ENCODE results near the gene PIGZ. TPM values are rescaled to one million over a fixed set of nuclear protein-coding genes. Genes with fewer than 3 reads are reported as not detected.

PIGZ gene
- polyA plus RNA-seq, 1 donor: 1.6 TPM

DNA sequence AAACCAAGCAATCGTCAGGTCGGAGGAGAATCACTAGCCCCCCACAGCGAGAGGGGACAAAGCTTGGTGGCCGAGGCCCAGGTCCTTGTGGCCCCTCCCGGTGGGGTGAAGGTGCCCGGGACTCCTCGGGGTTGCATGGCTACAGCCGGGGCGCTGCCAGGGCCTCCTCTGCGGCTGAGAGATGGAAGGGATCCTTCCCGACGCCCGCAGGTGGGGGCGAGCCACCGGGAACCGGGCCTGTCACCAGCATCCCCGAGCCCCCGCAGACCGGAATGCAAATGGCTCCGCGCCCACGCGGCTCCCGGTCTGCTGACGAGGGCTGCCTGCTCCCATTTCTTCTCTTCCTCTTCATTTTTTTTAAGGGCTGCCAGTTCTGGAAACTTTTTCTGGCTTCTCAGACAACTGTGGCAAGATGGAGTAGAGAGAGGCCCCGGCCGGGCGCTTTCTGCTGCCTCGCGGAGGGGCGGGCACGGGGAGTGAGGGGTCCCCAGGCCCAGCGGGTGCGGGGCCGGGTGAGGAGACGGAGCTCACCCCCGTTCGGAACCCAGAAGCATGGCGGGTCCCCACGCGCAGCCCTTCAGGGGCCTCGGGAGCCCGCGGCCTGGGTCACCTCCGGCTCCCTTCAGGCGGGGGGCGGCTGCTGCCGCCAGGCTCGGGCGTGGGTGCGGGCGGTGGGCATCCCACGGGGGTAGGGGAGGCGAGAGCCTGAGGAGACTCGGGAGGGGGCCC is 33.5 kb upstream of the PIGZ start:
- DNase-seq: no peak

DNA sequence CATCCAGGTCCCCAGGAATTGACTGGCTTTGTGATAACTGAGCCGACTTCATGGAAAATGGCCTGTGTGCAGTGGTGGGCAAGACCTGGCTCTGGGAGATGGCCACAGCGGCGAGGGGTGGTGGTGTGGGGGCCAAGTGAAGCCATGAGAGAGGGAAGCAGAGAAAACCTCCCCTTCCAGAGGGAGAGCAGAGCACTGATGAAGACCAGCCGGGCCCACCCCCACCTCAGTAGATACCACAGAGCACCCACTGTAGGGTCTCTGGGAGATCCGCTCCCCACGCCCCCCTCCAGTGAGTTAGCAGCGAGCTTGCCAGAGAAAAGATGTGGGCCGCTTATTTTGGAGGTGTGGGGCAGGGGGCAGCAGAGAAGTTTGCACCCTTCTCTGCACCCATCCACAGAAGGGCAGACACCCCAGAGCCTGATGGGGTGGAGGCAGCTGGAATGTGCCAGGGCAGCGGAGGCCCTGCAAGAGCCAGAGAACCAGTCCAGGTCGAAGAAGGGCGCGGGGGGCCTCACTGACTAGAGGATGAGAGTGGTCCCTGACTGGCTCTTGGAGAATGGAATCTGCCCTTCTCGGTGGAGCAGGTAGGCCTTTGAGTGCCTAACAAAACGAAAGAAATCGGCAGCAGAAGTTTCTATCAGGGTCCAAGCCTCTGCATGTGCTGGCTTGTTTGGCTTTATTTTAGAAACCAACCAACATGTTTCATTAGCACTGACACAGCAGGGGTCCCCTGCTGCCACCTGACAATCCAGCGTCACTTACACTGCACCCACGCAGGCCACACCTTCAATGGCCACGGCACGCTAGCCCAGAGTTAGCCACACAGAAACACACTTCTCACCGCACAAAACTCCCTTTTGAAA is 32.7 kb upstream of the PIGZ start:
- DNase-seq: no peak

DNA sequence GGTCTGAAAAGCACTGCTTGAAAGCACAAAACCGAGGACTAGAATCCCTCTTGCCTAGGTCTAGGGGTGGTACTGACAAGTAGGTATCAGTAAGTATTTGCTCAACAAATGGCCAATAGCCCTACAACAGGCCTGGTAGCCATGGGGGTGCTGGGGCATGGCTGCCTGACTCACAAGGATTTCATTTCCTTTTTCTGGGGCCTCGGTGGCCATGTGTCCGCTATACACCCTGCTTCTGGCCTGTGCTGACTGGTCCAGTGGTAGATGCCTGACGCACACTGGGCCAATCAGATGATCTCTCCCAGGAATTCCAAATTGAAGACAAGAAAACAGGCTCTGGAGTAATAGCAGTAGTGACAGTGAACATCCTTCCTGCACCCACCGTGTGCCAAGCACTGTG is 31.6 kb upstream of the PIGZ start:
- no peak for DNase-seq

DNA sequence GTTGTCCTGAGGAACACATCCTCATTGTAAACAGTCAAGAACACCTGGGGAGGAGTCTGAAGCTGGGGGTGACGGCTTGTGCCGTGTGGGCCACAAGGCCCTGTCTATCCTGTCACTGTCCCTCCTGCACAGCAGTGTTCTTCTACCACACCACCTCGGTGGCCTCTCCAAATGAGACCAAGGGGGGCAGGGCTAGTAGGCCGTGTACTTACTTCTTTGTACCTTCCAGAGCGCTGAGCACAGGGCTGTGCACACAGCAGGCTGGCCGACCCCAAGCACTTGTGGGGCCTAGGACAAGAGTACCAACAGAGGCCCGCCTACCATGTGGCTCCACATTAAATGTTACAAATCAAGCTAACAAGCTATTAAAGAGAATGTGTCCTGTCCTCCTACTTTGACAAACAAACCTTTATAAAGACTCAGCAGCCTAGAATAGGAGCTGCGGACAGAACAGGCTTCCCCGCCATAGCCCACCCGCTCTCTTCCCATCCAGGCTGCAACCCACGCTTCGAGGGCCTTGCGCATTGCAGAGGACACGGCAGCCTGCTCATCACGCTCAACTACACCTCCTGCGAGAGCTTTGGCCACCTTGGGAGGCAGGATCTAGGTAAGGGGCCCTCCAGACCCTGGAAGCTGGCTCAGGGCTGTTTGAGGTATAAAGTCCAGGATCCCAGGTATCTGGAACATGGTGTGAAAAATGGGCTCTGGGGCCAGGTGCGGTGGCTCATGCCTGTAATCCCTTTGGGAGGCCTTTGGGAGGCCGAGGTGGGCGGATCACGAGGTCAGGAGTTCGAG is 30.5 kb upstream of the PIGZ start:
- no peak for DNase-seq

DNA sequence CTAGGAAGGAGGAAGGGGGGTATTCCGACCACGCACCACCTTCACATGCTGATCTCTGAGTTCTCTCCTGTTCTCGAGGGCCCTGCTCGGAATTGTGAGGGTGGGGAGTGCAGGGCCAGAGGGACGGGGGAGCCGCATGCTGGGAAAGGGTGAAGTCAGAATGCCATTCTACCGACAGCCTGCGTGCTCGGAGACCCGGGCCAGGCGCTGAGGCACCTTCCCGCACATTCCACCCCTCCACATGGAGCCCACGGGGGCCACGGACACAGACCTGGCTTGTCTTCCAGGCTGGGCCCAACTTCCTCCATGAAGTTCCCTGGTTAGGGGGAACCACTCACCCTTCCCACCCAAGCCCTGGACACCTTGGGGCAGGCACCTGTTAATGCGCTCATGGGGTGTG is 28.7 kb upstream of the PIGZ start:
- DNase-seq: no peak

DNA sequence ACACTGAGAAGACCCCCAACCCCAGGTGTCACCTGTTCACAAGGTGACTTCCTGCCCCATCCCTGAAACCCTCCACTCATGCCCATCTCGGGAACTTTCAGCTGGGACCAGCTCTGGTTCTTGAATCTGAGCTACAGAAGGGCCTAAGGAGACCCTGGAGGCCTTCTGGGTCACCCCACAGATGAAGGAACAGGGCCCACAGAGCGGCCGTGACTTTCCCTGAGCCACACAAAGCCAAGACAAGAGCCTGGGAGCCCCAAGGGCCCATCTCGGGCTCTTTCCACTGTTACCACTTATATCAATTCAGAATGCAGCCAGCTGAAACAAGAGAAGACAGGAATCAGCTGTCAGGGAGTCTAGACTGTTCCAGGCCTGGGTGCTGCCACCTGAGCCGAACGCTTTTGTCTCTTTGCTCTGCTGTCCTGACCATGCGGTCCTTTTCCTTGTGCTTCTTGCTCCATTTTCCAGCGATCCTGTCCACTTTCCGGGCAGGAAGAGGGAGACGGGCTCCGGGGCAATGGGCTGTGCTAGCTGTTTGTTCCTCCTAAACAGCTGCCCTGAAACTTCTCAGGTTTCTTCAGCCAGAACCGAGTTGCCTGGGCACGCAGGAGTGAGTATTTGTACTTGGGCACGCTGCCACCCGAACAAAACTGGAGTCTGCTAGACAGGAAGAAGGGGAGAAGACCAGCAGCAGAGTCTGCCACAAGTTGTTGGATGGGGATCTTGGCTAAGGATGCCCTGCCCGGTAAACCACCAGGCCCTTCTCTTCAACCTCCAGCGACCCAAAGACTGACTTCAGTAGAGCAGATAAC is 28.0 kb upstream of the PIGZ start:
- DNase-seq: no peak

DNA sequence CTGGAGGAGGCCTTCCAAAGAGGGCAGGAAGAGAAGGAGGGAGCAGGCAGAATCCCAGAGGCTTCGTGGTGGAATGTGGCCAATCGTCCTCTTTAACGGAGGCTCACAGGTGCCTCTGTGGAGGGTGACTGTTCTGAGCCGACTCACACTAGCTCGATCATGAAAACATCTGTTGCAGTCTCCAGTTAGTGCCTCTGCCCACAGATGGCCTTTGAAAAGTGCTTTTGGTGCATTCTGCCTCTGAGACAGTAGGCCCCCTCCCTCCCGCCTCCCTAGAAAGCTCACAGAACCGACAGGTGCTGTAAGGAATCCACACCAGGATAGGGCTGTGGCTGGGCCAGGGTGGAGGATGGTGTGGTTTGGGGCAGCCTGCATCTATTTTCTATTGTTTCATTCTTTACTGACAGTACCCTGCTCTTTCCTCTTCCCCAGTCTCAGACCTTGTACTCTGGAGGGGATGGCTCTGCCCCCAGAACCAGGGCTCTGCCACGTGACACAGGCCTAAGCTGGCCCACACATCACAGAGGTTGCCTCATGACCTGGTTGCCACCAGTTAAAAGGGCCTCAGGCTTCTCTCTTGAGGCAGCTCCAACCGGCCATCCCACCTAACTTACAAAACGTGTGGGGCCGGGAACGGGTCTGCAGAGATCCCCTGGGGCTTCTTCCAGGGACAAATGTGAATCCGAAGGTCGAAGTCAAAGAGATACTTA is 27.2 kb upstream of the PIGZ start:
- no peak for DNase-seq

DNA sequence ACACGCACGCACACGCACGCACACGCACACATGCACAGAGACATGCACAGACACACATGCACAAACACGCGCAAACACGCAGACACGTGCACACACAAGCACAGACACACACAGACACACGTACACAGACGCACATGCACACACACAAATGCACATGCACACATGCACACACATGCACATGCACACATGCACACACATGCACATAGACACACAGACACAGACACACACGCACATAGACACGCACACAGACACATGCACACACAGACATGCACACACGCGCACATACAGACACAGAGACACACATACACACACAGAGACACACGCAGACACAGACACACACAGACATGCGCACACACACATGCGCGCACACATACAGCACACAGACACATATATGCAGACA is 26.4 kb upstream of the PIGZ start:
- no peak for DNase-seq

DNA sequence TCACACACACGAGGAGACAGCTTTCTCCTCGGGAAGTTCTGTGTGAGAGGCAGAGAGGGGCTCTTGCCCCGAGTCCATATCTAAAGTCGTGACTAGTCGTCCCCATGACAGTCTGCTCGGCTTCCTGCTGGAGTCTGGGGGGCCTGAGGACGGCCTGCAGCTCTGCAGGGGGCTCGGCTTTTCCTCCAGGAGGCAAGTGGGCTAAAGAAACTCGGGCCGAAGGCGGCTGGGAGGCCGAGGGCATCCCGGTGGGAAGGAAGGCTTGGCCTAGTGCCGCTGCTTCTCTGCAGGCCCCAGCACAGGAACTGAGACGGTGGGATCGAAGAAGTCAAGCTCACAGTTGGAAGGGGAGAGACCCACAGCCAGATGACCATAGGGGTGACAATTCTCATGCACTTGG is 25.4 kb upstream of the PIGZ start:
- no peak for DNase-seq

DNA sequence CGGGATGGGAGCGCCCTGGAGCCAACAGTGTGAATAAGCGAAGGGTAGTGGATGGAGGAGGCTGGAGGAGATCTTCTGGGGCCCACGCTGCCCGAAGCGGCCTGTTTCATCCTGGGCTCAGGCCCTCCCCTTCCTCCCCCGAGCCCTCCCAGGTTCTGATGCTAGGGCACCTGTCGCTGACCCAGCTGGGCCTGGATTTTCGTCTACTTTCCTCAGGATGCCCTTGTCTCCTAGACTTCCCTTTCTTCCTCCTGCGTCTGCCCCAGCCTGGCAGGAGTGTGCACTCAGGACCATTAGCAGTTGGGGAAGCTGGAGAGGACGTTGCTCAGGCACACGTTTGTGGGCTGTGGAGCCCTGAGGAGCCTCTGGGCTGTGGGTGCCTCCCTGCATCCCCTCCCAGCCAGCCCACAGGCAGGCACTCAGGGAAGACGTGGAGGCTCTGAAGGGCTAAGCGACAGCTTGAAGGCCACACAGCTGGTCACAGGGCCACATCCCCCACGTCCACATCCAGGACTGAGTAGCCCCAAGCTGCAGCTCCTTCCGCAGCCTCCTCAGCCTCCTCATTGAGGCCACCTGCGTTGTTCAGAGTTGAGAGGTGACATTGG is 23.9 kb upstream of the PIGZ start:
- no peak for DNase-seq

DNA sequence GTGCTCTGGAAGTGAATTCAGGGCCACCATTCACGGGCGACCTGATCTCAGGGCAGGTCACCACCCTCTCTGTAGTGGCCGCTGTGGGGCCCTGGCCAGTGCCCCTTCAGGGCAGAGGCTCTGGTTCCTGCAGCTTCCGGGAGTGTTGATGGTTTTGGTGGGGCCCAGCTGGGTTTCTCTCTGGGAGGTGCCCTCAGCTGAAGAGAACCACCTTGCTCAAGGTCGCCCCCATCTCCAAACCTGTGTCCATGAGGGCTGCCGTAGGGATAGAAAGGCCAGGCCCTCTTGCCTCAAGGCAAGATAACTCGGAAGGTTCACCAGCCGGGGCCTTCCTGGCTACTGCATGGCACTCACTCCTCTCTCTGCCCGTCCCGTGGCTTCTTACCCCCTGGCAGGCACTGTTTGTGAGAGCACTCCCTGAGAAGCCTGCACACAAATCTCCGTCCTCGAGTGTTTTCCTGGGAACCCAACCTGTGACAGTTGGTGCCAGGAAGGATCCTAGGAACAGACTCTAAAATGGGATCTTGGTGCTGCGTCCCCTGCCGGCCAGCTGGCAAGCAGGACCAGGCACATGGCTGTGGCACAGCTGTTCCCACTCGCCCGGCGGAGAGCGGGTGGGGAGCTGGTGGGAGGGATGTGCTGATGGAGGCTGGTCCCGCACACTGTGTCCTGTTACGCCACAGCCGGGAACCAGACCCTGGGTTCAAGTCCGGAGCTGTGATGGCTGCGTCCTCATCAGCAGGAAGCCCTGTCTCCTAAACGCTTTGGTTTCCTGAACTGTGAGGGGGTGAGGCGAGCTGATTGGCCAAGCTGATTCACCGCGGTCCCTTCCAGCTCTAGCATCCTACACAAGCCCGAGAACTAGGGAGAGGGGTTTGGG is 23.2 kb upstream of the PIGZ start:
- DNase-seq: no peak

DNA sequence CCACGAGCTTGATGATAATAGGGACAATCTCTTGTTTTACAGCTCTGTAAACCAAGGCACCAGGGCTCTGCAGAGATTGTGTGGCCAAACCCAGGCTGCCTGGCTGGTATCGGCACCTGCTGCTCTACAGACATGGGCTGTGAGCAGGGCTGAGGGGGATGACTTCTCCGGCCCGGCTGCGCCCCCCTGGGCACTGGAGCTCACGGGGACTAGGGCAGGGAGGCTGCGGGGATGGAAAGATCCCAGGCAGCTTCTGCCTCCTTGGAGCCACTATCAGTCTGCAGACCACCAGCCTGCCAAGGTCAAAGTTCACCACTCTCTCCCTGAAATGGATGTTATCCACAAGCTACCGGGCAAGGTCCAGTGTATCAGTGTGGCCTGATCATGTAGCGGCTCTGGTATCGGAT is 22.0 kb upstream of the PIGZ start:
- DNase-seq: no peak

DNA sequence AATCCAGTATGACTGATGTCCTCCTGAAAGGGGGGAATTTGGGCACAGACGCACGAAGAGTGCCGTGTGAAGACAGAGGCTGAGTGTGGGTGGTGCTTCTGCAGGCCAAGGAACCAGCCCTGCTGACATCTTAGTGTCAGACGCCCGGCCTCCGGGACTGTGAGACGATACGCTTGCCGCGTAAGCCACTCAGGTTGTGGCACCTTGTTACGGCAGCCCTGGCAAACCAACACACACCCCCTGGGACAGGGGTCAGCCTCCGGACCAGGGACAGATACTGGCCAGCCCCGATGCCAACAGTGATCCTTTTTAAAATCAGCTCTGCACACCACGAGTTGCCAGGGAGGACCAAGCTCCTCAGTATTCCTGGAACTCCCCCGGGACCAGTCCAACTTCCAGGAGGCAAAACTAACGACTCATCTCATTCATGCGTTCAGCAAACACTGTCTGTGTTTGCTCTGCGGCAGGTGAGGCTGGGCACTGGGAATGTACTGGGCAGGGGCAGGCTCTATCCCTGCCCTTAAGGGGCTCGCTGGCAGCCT is 21.2 kb upstream of the PIGZ start:
- no peak for DNase-seq

DNA sequence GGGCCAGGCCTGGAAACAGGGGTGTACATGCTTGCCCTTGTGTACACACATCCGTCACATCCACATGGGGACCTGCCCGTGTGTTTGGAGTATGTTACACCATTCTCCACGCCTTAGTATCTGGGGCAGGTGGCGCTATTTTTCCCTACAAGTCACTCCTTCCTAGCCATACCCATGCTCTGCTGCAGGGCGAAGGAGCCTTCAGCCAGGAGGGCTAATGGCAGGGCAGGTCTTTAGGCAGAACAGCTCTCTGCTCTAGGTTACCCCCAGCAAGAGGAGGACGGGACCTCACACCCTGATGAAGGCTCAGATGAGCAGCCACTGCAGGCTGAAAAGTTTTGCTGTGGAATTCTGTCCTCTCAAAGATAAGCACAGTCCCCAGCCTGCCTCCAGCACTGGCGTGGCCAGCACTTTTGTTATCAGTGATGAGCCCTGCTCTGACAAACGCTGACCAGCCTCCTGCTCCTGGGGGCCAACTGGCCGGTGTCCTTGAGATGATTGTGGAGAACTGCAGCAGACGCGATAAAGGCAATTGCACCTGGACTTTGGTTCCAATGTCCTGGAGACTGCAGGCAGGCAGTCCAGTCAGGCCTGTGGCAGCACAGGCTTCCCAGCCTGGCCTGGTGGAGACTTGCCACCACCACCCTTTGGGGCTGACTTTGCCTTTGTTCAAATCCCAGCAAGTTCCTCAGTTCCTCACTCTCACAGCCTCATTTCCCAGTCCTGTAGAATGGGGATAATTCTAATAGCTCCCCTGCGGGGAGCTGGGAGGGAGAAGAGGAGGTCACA is 19.8 kb upstream of the PIGZ start:
- DNase-seq: no peak

DNA sequence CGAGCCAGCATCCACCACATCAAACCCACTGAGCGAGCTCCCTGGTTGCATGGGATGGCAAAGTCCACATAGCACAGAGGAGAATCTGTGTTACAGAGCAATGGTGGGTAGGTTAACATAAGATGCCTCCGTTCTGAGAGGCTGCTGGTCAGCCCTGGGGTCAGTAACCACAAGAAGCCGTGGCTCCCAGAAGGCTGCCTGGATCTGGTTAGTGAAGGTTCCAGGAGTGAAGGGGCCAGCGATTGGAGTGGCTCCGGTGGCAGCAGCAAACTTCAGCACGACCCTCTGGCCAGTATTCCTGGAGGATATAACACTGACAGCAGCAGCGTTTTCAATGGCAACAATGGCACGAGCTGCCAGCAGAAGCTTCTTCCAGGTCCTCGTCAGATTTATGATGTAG is 18.4 kb upstream of the PIGZ start:
- no peak for DNase-seq

DNA sequence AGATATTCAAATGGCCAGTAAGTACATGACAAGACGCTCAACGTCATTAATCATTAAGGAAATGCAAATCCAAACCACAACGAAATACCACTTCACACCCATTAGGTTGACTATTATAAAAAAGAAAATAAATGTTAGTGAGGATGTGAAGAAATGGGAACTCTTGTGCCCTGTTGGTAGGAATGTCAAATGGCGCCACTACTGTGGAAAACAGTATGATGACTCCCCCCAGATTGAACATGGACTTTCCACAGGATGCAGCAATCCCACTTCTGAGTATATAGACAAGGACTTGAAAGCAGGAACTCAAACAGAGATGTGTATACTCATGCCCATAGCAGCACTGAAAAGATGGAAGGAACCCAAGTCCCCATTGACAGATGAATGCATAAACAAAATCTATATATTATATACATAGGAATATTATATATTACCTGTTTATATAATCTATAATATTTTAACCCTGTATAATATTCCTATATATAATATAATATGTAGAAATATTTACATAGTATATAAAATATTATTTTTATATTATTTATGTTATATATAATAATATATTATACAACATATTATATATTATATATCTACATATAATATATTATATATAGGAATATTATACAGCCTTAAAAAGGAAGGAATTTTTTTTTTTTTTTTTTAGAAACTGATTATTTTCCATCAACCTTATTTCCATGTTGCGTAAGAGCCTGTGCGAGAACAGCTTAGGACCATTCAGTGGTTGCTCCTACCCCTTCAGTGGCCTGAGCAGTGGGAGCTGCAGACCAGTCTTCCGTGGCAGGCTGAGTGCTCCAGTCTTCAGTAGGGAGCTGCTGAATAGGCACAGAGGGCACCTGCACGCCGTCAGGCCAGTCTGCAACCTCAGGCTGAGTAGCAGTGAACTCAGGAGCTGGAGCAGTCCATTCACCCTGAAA is 17.6 kb upstream of the PIGZ start:
- DNase-seq: no peak

DNA sequence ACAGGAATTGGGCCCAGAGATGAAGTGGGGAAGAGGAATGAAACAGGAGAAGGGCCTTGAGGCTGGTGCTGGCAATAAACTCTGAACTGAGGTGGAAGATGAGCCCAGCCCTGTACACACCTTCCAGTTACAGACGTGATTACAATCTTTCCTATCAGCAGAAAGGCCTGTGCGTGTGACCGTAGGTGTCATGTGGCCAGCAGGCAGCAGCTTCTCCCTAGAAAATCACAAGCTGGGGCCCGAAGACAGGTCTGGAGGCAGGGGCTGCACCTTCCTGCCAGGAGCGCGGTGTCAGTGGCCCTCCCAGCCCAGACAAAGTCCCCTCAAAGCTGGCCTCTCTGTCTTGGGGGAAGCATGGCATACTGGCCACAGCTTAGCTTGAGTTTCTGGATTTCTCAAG is 16.7 kb upstream of the PIGZ start:
- DNase-seq: no peak

DNA sequence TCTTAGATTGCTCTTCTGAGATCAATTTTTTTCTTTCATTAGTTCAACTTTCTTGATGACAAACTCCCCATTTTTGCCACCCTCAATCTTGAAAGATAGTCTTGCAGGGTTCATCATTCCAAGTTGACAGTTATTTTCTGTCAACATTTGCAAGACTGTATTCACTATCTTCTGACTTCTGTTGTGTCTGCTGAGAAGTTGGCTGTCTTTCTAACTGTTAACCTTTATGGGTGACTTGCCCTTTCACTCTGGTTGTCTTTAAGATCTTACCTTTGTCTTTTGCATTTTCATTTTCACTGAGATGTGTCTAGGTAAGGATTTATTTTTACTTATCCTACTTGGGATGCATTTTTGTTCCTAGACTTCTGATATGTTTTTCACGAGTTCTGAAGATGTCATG is 14.6 kb upstream of the PIGZ start:
- no peak for DNase-seq
